Right lobe of liver (tissue), 4 donors: ENCODE data around the gene ALDH1B1.

Experiments
- POLR2A ChIP-seq: fragments of 450-650 bp; IDR thresholded peaks from one replicate; pipeline ENCODE4 v1.6.1; 2017; ENCODE audit warnings: antibody characterized with exemption, mild to moderate bottlenecking
- TF ChIP-seq, protein P1 (sequence below), 4 donors: fragments of 200-600 bp in 3 of 4; fragments of 450-650 bp in 1 of 4; IDR thresholded peaks; one replicate each; pipeline versions ENCODE4 v1.5.1 to v1.8.0; 2016 to 2022; ENCODE audit warnings: antibody characterized with exemption in 4 of 4, mild to moderate bottlenecking in 2 of 4
- donor health status: DM: no; HTN: no; CAD: no.
- donor health status: DM: no; HTN: no; CAD: no.
- donor health status: DM: no; HTN: yes; CAD: no.

DNA sequence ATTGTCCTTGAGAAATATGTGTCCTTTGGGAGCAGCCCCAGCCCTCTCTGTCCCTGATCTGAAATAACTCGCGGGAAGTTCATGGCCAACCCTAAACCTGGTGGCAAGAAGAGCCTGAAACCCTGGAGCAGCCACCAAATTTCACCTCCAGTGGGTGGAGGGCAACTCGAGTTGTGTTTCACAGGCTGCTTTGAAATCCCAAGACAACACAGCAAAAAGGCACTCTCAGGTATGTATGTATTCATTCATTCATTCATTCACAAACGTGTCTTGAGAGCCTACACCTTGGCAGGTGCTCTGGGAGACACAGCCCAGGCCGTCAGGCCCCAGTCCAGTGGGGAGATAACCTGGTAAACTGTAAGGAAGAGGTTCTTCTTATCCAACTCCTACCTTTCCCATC lies 35.7 kb upstream of the ALDH1B1 start:
- TF ChIP-seq, protein P1, sequence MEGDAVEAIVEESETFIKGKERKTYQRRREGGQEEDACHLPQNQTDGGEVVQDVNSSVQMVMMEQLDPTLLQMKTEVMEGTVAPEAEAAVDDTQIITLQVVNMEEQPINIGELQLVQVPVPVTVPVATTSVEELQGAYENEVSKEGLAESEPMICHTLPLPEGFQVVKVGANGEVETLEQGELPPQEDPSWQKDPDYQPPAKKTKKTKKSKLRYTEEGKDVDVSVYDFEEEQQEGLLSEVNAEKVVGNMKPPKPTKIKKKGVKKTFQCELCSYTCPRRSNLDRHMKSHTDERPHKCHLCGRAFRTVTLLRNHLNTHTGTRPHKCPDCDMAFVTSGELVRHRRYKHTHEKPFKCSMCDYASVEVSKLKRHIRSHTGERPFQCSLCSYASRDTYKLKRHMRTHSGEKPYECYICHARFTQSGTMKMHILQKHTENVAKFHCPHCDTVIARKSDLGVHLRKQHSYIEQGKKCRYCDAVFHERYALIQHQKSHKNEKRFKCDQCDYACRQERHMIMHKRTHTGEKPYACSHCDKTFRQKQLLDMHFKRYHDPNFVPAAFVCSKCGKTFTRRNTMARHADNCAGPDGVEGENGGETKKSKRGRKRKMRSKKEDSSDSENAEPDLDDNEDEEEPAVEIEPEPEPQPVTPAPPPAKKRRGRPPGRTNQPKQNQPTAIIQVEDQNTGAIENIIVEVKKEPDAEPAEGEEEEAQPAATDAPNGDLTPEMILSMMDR (IDR thresholded peaks at IDR 0.05): no peak
- no peak for TF ChIP-seq POLR2A
